Fibroblast of gingiva (primary cell): ENCODE data around the gene DOCK1.

Experiments
- DNase-seq: peaks from one replicate; pipeline ENCODE4 v3.0.0-alpha.2; 2011; ENCODE audit warnings: low read depth

DOCK1 gene

DNA sequence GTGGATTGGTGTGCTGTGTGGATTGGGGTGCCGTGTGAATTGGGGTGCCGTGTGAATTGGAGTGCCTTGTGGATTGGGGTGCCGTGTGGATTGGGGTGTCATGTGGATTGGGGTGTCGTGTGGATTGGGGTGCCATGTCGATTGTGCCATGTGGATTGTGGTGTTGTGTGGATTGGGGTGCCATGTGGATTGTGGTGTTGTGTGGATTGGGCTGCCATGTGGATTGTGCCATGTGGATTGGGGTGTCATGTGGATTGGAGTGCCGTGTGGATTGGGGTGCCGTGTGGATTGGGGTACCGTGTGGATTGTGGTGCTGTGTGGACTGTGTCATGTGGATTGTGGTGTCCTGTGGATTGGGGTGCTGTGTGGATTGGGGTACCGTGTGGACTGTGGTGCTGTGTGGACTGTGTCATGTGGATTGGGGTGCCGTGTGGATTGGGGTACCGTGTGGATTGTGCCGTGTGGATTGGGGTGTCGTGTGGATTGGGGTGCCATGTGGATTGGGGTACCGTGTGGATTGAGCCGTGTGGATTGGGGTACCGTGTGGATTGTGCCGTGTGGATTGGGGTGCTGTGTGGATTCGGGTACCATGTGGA is 523.3 kb downstream of the DOCK1 start:
- no peak for DNase-seq

DNA sequence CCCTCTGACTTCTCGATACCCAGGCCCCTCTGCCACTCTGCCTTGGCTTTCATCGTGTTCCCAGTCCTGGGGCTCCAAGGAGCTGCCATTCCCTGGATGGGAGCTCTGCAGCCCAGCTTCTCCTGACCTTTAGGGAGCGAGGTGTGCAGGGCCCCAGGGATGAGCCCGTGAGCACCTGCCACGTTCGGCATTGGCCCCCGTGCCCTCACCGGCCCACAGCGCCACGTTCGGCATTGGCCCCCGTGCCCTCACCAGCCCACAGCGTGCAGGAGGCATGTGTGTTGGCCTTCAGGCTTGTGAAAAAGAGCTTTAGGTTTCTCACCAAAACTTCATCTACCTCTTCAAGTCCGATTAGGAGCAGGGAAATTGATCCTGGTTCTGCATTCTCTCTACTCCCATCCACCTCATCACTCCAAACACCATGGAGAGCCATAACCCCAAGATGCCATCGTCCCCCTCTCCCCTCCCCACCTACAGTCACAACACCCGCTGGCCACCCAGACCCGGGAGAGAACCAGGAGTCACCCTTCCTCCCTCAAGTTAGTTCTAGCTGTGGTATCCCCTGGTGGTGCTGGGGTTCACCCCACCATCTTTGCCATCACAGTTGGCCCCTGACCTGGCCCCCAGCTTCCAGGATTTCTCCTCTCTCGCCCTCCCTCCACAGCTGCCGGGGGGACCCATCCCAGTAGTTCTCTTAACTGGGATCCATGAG is 524.5 kb downstream of the DOCK1 start:
- no peak for DNase-seq

DNA sequence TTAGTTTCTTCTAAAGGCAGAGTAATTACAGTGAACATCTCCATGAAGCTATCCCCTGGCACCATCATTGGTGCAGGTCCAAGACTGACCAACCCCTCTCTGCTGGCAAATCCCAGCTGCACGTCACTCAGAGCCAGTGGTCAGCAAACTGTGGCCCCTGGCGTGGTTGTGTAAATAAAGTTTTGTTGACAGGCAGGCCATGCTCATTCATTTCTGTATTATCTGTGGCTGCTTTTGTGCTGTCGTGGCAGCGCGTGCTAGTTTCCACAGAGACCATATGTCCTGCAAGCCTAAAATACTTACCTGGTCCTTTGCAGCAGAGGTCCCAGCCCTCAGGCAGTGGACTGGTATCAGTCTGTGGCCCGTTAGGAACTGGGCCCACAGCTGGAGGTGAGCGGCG is 526.3 kb downstream of the DOCK1 start:
- DNase-seq = no peak

DNA sequence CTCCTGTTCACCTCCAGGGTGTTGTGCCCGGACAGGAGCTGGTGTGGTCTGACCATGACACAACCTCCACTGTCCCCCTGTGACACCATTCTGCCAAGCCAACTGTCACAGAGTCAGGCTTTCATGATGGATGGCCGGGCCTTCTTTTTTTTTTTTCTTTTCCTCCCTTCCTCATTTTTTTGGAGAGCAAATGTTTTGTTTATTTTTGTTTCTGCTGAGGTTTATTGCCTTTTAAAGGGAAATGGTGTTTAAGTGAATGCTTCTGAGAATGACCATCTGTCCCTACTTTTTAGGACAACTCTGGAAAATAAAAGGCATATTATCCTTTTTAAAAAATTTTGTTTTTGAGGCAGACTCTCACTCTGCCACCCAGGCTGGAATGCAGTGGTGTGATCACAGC is 528.8 kb downstream of the DOCK1 start:
- DNase-seq = no peak

DNA sequence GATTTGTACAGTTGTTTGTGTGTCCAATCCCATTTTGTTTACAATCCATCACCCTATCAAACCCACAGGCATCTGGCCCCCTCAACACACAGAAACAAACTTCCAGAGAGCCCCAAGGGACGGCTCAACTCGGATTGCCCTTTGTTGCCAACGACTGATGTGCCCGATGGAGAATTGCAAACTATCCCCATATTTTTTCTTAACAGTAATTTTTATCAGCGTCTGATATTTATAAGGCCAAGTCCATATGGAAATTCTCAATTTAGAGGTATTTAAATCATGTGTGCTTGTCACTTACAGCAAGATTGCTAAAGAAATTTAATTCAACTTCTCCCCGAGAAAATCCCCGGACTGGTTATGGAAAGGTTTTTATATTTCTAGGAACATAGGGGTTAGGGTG is 530.0 kb downstream of the DOCK1 start:
- DNase-seq = peak; percentile 31

DNA sequence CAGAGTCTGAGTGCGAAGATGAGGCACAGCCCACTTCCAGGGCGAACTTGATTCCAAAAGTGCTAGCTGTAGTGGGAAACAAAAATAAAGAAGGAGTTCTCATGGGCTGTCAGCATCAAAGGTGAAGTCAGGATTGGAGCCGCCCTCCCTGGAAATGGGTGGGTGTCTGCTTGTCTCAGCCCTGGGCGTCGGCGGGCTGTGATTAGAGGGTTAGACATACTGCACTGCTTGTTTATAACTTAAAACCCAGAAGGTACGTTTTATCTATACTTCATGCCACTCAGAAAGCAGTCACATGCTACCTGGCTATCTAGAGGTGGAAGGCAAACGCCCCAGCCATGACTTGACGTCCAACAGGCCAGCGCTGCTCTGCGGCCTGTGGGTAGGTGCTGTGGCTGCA is 535.1 kb downstream of the DOCK1 start:
- no peak for DNase-seq

DNA sequence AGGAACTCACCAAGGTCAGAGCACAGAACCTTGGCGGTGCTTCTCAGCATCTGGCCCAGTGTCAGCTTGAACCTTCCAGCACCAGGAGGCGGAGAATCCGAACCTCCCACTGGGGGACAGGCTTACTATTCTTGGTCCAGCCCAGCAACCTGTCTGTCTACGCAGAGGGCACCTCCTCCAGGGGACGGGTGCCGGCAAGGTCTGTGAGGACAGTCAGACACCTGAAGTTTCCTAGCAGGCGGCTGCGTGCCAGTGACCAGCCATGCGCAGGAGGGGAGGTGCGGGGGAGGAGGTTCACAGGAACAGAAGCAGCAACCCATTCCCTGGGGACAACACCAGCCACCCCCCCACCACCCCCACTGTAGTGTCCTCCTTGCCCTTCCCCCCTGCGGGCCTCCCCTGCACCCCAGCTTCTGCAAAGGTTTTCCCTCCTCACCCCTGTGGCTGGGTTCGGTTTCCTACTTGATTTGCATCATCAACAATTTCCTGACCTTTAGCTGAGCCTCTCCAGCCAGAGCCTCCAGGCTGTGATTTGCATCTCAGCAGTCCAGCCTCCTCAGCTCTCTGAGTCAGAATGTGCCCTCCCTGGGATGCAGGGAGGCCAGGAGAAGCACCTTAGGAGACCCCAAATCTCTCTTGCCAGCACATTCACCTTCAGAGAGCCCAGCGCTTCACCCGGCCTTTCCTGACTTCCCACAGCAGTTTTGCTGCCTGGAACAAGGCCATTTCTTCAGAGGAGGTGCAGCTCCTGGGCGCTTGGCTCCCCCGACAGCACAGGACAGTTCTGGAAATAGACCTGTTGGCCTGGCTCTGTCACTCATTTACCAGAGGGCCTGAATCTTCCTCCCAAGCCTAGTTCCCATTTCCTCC is 536.4 kb downstream of the DOCK1 start:
- no peak for DNase-seq

DNA sequence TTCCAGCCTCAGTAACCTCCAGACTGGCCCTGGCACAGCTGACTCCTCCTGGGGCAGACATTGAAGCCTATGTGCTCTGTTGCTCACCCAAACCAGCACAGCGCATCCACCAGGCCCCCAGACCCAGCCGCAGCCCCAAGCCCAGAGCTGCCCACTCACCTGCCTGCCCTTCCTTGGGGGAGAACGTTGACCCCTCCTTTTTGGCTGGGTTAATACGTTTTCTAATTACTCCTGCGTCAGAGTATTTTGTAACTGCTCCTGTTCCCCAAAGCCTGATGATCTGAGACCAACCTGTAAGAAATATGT is 536.9 kb downstream of the DOCK1 start:
- DNase-seq = no peak

DNA sequence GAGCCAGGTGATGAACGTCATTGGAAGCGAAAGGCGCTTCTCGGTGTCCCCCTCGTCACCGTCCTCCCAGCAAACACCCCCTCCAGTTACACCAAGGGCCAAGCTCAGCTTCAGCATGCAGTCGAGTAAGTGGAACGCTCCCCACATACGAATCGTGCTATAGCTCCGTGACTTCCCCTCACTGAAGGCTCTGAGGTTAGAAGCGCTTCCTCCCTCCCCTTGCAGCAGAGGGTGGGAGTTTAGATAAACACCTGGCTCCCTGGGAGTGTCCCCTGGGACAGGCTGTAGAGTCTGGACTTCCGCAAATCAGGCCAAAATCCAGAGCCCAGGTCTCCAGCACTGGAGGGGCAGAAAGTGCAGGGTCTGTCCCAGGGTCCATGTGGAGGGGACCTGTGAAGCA is 538.9 kb downstream of the DOCK1 start:
- no peak for DNase-seq

DNA sequence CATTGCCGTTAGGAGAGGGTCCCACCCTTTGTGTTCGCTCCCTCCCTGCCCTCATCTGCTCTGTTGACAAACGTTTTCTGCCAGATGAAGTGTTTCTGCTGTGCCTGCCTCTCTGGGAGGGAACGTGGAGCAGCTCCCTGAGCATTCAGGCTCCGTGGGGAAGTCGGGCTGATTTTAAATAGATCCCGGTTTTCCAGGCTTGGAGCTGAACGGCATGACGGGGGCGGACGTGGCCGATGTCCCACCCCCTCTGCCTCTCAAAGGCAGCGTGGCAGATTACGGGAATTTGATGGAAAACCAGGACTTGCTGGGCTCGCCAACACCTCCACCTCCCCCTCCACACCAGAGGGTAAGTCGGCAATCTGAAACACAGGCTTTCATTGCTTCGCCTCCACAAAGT is 542.0 kb downstream of the DOCK1 start:
- DNase-seq = no peak

DNA sequence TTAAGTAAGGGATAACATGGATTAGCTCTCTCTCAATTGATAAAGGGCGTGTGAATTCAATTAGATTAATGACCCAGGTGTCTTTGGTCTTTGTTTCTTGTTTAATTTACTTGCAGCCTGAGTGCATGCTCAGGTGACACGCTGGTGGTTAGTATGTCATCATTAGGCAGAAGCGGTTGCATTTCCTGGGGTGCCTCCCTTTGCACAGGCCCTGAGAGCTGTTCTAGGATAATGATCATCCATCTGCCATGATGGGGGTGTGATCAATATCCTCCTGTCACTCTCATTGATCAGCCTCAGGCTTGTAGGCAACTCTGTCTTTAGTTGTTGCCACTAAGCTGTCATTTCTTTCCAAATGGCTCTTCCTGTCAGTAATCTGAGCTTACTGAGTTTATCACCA is 544.3 kb downstream of the DOCK1 start:
- DNase-seq = no peak

DNA sequence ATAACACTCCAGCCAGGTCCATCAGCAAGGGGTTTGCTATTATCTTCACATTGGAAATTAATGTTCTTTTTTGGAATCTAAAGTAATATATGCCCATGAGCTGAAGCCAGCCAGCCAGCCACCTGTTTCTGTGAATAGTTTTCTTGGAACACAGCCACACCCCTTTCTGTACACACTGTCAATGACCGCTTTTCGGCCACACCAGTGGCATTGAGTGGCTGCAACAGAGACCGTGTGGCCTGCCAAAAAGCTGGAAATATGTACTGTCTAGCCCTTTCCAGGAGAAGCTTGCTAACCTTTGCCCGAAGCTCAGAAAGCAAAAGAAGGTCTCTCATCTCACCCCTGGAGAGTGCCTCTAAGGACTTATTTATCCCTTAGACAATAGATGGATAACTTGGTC is 545.4 kb downstream of the DOCK1 start:
- no peak for DNase-seq

DNA sequence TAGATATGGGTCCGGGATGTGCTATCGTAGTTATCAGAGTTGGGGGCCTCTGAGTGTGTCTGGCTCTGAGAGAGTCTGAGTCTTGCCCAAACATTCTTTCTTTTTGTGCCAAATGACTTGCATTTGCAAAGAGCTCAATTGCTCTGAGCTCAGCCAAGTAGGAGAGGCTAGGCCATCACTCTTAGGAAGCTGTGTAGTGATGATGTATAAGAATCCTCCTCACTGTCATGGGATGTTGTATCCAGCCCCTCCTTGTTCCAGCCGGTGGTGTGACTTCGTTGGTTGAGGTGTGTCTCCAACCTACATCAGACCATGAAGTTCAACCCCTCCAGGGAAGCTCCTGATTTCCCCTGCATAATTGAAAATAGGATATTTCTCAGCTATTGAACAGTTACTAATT is 546.4 kb downstream of the DOCK1 start:
- DNase-seq = no peak

DNA sequence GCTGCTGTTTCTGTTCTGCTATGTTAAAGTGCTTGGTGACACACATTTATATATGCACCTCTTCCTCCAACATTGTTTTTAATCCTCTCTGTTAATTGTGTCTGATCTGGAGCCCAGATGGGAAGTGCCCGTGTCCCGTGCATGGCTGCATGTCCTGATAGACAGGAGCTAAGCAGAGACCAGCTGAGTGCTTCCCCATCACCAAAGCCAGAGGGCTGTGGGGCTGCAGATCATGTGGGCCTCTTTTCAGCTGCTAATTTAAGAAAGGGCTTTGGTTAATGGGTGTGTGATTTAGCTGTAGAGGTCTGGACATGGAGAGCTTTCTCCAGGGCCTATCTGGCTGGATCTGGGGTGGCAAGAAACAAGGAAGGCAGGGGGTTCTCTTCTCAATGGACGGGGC is 547.3 kb downstream of the DOCK1 start:
- DNase-seq = no peak

DNA sequence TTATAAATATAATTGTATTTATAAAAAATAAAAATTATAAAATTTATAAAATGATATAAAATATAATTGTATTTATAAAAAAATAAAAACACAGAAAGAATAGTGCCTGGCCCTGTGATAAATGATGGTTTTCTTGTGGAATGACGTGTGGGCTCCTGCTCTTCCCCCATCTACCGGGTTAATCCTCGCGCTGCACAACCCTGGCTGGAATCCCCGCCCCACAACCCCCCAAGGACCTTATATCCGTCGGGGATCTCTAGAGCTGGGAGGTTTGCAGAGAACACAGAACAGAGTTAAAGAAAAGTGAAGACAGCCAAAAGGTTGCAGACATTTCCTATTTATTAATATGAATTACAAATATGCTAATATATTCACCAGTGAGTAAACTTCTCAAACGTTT is 548.5 kb downstream of the DOCK1 start:
- DNase-seq = no peak

DNA sequence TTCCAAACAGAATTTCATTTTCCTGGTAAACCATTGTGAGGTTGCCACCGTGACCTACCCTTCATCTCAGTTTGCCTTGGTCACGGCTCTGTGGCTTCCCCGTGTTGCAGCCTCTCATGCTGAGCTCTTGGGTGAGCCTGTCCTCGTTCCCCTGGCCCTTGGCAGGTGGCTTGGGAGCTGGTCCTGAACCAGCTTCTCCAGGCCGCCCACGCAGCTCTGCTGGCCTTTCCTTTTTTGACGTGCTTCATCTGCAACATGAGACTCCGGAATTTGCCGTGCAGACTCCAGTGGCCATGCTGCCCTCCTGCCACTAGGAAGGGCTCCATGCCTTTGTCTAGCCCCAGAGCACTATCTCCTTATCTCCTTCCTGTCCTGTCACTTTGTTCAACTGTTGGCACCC is 550.9 kb downstream of the DOCK1 start:
- no peak for DNase-seq

DNA sequence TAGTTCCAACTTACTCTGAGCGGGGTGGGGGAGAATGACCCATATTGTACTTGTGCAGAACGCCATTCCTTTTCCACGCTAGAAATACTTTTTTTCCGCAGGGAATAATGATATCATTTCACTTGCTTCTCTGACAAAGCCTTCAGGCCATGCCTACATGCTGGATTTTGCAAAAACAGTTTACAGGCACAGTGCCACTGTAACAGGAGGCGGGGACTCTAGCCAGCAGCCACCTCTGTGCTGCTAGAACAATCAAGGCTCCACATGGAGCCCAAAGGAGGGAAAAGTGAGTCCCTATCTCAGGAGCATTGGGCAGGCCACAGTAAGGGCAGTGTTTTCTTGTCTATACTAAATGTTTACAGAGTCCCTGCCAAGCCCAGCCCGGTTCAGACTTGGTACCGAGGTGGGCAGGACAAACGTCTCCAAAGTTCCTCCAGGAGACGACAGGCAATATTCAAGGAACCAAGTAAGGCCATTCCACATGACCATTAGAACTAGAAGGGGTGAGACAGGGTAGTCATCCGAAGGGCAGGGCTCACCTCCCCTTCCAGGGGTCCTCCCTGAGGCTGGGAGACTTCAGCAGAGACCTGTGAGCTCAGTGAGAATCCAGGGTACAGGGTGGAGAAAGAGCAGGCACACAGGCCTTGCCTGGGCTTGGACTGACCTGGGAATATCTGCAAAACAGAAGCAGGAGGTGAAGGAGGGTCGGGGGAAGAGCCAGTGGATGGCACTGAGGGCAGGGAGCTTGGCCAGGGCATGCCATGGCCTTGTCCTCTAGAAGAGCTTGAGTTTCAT is 553.0 kb downstream of the DOCK1 start:
- no peak for DNase-seq

DNA sequence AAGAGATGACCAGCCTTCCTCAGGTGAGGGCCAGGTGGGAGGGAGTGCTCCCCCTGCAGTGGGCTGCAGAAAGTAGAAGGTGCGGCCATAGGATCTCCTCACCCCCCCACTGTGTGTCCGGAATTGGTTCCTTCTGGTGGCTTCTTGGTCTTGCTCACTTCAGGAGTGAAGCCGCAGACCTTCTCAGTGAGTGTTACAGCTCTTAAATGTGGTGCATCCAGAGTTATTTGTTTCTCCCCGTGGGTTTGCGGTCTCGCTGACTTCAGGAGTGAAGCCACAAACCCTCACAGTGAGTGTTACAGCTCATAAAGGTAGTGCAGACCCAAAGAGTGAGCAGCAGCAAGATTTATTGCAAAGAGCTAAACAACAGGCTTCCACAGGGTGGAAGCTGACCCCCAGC is 553.6 kb downstream of the DOCK1 start:
- DNase-seq = no peak

DNA sequence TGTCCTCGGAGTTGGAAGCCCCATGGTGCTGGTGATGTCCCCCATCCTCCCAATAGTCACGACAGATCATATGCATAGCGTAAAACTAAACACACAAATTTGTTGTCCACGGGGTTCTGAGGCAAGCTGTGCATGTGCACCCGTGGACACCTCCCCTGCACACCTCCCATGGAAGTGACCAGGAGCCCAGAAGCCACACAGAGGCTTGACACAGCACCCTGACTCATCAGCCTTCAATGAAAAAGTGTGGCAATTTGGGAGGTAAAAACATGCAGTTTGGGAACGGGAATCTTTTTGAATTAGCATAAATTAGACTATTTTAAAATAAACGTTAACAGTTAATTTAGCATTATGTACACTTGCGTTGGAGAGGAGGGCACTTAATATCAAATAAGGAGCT is 554.7 kb downstream of the DOCK1 start:
- no peak for DNase-seq

DNA sequence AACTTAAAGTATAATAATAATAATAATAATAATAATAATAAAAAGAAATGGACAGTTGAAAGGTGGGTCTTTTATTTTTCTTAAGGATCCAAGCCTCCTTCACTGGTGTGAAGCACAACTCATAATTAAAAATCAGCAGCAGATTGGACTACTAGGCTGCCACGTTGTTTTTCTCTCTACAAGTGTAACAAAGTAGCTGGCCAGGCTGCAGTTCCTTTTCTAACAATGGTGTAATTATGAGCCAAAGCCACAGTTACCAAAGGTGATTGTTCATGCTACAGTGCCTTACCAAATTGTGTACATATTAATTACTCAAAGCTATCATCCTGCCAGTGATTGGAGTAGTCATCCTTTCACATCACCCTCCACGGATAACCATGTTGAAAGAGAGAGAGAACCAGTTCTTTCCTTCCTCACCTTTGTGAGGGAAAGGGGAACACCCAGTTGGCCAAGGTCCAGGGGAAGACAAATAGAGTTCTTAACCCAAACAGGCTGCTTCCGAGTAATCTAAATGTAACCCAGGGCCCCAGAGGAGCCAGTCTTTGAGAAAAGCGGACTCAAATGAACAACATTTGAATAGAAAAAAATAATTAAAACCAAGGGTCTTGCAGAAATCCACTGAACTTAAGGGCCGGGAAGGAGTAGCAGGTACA is 557.5 kb downstream of the DOCK1 start:
- no peak for DNase-seq

DNA sequence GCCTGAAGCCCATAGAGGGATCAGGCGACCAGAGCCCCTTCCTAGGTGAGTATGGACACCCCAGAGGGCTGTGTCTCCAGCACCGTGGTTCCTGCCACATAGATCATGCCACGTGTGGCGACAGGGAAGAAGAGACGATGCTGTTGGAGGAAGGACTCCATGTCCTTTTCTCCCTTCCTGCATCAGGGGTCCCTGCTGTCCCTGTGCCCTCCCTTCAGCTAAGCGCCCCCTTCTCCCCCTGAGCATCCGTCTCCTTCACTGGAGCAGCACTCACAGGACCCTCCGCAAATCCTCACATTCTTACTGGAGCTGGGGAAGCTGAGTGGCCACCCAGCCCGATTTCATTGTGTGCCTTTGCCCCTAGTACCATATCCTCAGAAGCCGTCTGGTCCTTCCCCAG is 558.3 kb downstream of the DOCK1 start:
- DNase-seq = no peak

DNA sequence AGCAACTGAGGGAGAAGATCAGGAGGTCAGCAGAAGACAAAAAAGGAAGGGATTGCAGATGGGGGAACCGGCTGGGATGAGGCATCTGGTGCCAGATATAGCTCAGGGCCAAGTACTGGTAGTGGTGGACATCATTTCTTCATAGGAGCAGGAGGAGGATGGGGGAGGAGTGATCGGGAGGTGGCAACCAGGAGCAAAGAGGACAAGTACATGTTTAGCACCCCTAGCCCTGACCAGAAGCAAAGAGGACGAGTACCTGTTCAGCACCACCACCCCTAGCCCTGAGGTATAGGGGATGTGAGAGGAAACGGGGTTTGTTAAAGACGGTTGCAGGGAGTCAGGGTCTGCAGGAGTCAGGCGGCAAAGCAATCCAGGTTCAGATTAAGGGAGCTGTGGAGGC is 559.3 kb downstream of the DOCK1 start:
- no peak for DNase-seq
